IMR-90 (cell line): Measurements from ENCODE around the gene NPLOC4. TPM values are rescaled to one million over a fixed set of nuclear protein-coding genes. Genes with fewer than 3 reads are reported as not detected.

ENCODE experiments used
- ATAC-seq: fragments of 200-7000 bp; cut with Tn5 transposase; 2 replicates; pipeline ENCODE4 v1.9.1; 2020; ENCODE audit warnings: low read depth, mild to moderate bottlenecking, moderate library complexity
- BruUV-seq: library from RNA; stranded (reverse); fragments of 400-500 nt; replicated peaks from 2 replicates; lab custom pipeline; 2021; lab: Mats Ljungman, UMichigan
- CTCF ChIA-PET: fragments of 300-600 bp; formaldehyde crosslinking; extraction: SDS; loops from one replicate; lab custom pipeline; 2021; ENCODE audit warnings: antibody characterized with exemption; lab: Yijun Ruan, JAX
- POLR2A ChIA-PET: fragments of 300-600 bp; sonication (Branson Sonifier 250); formaldehyde crosslinking; loops from one replicate; lab custom pipeline; 2022; ENCODE audit warnings: antibody characterized with exemption; ENCODE audit not compliant: unreplicated experiment; lab: Charles Lee
- DNase-seq: peaks from one replicate; pipeline ENCODE4 v3.0.0; 2013
- H2AFZ ChIP-seq: replicated peaks from 2 replicates; pipeline ENCODE3; 2013; ENCODE audit warnings: low read length, mild to moderate bottlenecking; ENCODE audit not compliant: poor library complexity
- H2AK5ac ChIP-seq: 2 replicates; pipeline ENCODE4 v1.6.1; 2013; ENCODE audit warnings: low read depth, low read length, inconsistent platforms
- H2AK9ac ChIP-seq: replicated peaks from 2 replicates; pipeline ENCODE3; 2013; ENCODE audit warnings: mild to moderate bottlenecking, low read depth, low read length, moderate library complexity; ENCODE audit not compliant: poor library complexity
- H2BK120ac ChIP-seq: 2 replicates; pipeline ENCODE4 v1.6.1; 2013; ENCODE audit warnings: low read depth, low read length, inconsistent platforms
- H2BK15ac ChIP-seq: 3 replicates; pipeline ENCODE4 v1.6.1; 2013; ENCODE audit warnings: low read depth, low read length, inconsistent platforms
- H2BK20ac ChIP-seq: 2 replicates; pipeline ENCODE4 v1.6.1; 2013; ENCODE audit warnings: low read depth, mild to moderate bottlenecking, inconsistent platforms, low read length, moderate library complexity
- H2BK5ac ChIP-seq: 2 replicates; pipeline ENCODE4 v1.6.1; 2013; ENCODE audit warnings: mild to moderate bottlenecking, low read depth, low read length, inconsistent platforms; ENCODE audit not compliant: poor library complexity, severe bottlenecking
- H3K14ac ChIP-seq: replicated peaks from 2 replicates; pipeline ENCODE4 v1.6.1; 2013; ENCODE audit warnings: low read depth, low read length, inconsistent platforms
- H3K18ac ChIP-seq: 2 replicates; pipeline ENCODE4 v1.6.1; 2013; ENCODE audit warnings: low read depth, low read length, control low read depth
- H3K23ac ChIP-seq: 2 replicates; pipeline ENCODE4 v1.6.1; 2013; ENCODE audit warnings: low read depth, low read length, inconsistent platforms
- H3K27ac ChIP-seq: 2 replicates; pipeline ENCODE4 v1.5.1; 2013; ENCODE audit warnings: mild to moderate bottlenecking, control low read depth, low read length; ENCODE audit not compliant: insufficient read depth
- H3K27me3 ChIP-seq: 2 replicates; pipeline ENCODE4 v1.6.1; 2013; ENCODE audit warnings: low read length; ENCODE audit not compliant: control insufficient read depth, insufficient read depth
- H3K36me3 ChIP-seq: 2 replicates; pipeline ENCODE4 v1.6.1; 2013; ENCODE audit warnings: low read length, mixed read lengths; ENCODE audit not compliant: control insufficient read depth, insufficient read depth
- H3K4ac ChIP-seq: 2 replicates; pipeline ENCODE4 v1.6.1; 2013; ENCODE audit warnings: low read depth, low read length, inconsistent platforms
- H3K4me1 ChIP-seq: 2 replicates; pipeline ENCODE4 v1.6.1; 2013; ENCODE audit warnings: low read length, mixed read lengths; ENCODE audit not compliant: control insufficient read depth, insufficient read depth
- H3K4me2 ChIP-seq: 2 replicates; pipeline ENCODE4 v1.6.1; 2013; ENCODE audit warnings: low read depth, mild to moderate bottlenecking, control low read depth, low read length, moderate library complexity
- H3K4me3 ChIP-seq: 2 replicates; pipeline ENCODE4 v1.5.1; 2013; ENCODE audit warnings: low read depth, mild to moderate bottlenecking, control low read depth, low read length, moderate library complexity; ENCODE audit not compliant: insufficient read depth
- H3K56ac ChIP-seq: 2 replicates; pipeline ENCODE4 v1.6.1; 2013; ENCODE audit warnings: low read length, inconsistent platforms; ENCODE audit not compliant: insufficient read depth; ENCODE audit errors: extremely low read depth
- H3K79me1 ChIP-seq, 2 experiments: 2 replicates each; pipeline ENCODE4 v1.6.1; 2013; ENCODE audit warnings: low read length in 2 of 2, inconsistent platforms in 1 of 2, low read depth in 1 of 2
- H3K9ac ChIP-seq: 2 replicates; pipeline ENCODE4 v1.6.1; 2013; ENCODE audit warnings: low read depth, low read length, control low read depth
- H3K9me1 ChIP-seq: 2 replicates; pipeline ENCODE4 v1.6.1; 2013; ENCODE audit warnings: low read length, inconsistent platforms; ENCODE audit not compliant: insufficient read depth
- H3K9me3 ChIP-seq: 2 replicates; pipeline ENCODE4 v1.6.1; 2013; ENCODE audit warnings: low read length; ENCODE audit not compliant: control insufficient read depth, insufficient read depth
- H4K20me1 ChIP-seq: 2 replicates; pipeline ENCODE4 v1.6.1; 2013; ENCODE audit warnings: low read length, inconsistent platforms; ENCODE audit not compliant: insufficient read depth
- H4K5ac ChIP-seq: 2 replicates; pipeline ENCODE4 v1.6.1; 2013; ENCODE audit warnings: mild to moderate bottlenecking, low read depth, low read length, control low read depth
- H4K8ac ChIP-seq, 2 experiments: 2 replicates each; pipeline ENCODE4 v1.6.1; 2013; ENCODE audit warnings: low read depth in 2 of 2, low read length in 2 of 2, control low read depth in 1 of 2, inconsistent platforms in 1 of 2
- H4K91ac ChIP-seq: 2 replicates; pipeline ENCODE4 v1.6.1; 2013; ENCODE audit warnings: low read depth, low read length, inconsistent platforms; ENCODE audit not compliant: insufficient read depth
- FOS ChIP-seq: fragments of 150-350 bp; IDR thresholded peaks from 2 replicates; pipeline ENCODE4 v1.6.1; 2016; ENCODE audit warnings: low read depth, low read length
- MAFK ChIP-seq: IDR thresholded peaks from 2 replicates; pipeline ENCODE4 v1.6.1; 2012; ENCODE audit warnings: low read depth, low read length, improper control_type of control experiment
- MAZ ChIP-seq: IDR thresholded peaks from 2 replicates; pipeline ENCODE4 v1.6.1; 2012; ENCODE audit warnings: low read depth, mild to moderate bottlenecking, low read length, improper control_type of control experiment, moderate library complexity, borderline replicate concordance
- MXI1 ChIP-seq: IDR thresholded peaks from 2 replicates; pipeline ENCODE4 v1.6.1; 2012; ENCODE audit warnings: low read depth, mild to moderate bottlenecking, low read length, moderate library complexity, borderline replicate concordance
- RFX5 ChIP-seq: IDR thresholded peaks from 2 replicates; pipeline ENCODE4 v1.8.0; 2012; ENCODE audit warnings: low read depth, mild to moderate bottlenecking, low read length, moderate library complexity
- WGBS, 2 experiments: methylation state at CpG; one replicate each; pipeline versions ENCODE4 v1.1.5 to v1.1.7; 2013; ENCODE audit warnings: missing lambda C conversion rate in 2 of 2; ENCODE audit not compliant: insufficient read length in 1 of 2; ENCODE audit errors: extremely low coverage in 2 of 2; 5-methylcytosine and 5-hydroxymethylcytosine counted together
- dilution Hi-C: fragments of 300-500 bp; cut with HindIII; formaldehyde crosslinking; loops from one replicate; pipeline ENCODE4 v1.14.3; 2018; ENCODE audit warnings: low sequenced_read_pairs; ENCODE audit not compliant: unreplicated experiment
- in situ Hi-C: fragments of 300-500 bp; cut with MboI; formaldehyde crosslinking; loops from 3 replicates; pipeline ENCODE4 v1.14.3; 2019; ENCODE audit warnings: low sequenced_read_pairs, inconsistent platforms, mixed read lengths
- intact Hi-C: fragments of 100-400 bp; cut with micrococcal nuclease; formaldehyde crosslinking; loops from 2 replicates; pipeline ENCODE4 v1.10.0; 2022
- polyA plus RNA-seq, 3 experiments: library from polyadenylated mRNA; depleted of rRNA; stranded (reverse); fragments of >200 nt; gene quantifications; 2 replicates each; pipeline ENCODE4 v1.2.3, GENCODE V29; 2012; ENCODE audit warnings: low replicate concordance in 1 of 3
- total RNA-seq: library from RNA; depleted of rRNA; stranded (reverse); fragments of >200 nt; gene quantifications from 2 replicates; pipeline ENCODE4 v1.2.3, GENCODE V29; 2012
- TF ChIP-seq, protein P1 (sequence below): fragments of 150-350 bp; IDR thresholded peaks from 2 replicates; pipeline ENCODE4 v1.6.1; 2017; ENCODE audit warnings: mild to moderate bottlenecking, antibody characterized with exemption, low read length, low read depth

Gene NPLOC4
- total and polyA plus RNA-seq, 2 of the 4 experiments (the other 2 are of a cell fraction): 70.4 to 78.3 TPM

DNA sequence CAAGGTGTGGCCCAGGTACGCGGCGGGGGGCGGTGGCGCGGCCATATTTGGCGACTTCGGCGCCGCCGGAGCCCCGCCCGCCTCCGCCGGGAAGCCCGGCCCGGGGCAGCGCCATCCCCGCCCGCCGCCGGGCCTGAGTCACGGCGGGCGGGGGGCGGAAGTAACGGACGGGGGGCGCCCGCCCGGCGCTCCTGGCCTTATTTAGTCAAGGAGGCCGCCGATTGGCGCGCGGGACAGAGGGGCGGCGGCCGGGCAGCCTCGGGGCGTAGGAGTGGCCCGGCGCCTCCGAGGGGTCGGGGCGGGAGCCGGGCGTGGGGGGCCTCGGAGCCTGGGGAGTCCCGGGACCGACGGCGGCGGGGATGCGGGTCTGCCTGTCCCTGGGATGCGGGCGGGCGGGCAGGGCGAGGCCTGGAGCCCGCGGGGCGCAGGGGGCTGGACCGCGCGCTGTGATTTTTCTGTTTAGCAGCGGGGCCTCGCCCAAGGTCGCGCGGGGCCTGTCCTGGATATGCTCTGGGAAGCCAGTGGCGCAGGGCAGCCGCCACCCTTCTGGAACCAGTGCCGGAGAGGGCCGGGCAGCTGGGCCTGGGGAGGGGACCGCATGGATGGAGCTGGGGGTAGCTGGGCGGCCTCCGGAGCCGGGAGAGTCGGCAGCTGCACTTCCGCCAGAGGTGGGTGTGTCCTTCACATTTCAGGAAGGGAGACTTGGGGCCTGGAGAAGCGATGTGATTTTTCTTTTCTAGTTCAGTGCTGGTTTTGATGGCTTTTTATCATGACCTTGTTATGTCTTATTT, 122.0 kb downstream of the NPLOC4 start:
- Histone ChIP-seq H2BK120ac (peak overlapping the region; percentile 85; the same call in 1 of the 2 replicates), H3K4me3 (peak overlapping the region; percentile 87), H3K27me3 (no peaks in the 10 kb centered on the region), H3K36me3 (peaks cover 23% of the 10 kb centered on the region), H4K8ac (peak overlapping the region; percentile 91 to 99), H2AK9ac (peak overlapping the region; percentile 99), H3K4me1 (peaks cover 34% of the 10 kb centered on the region), H3K56ac (peak overlapping the region; percentile 98), H3K18ac (peak overlapping the region; percentile 91), H3K9ac (peak overlapping the region; percentile 99), H3K9me3 (no peaks in the 10 kb centered on the region), H3K23ac (peak overlapping the region; percentile 97), H2BK15ac (peak overlapping the region; percentile 72; the same call in 1 of the 3 replicates), H4K20me1 (peaks cover 58% of the 10 kb centered on the region), H3K14ac (peak overlapping the region; percentile 93), H3K4me2 (peak overlapping the region; percentile 95), H2AK5ac (peak overlapping the region; percentile 99), H2AFZ (peak overlapping the region; percentile 72), H3K4ac (peak overlapping the region; percentile 86), H4K5ac (peak overlapping the region; percentile 91), H3K9me1 (no peaks in the 10 kb centered on the region), H2BK20ac (no peak overlapping the region), H3K27ac (peak overlapping the region; percentile 99), H3K79me1 (peaks cover 6 to 60% of the 10 kb centered on the region in 2 experiments; a peak in 3 of 4 replicates), H4K91ac (peak overlapping the region; percentile 91), H2BK5ac (peak overlapping the region; percentile 97)
- DNase-seq: peak; percentile 82
- TF ChIP-seq RFX5 (no peak), MXI1 (peak; percentile 85; the same call in 1 of the 2 replicates), MAZ (peak; percentile 77), MAFK (no peak), FOS (peak; percentile 47)
- TF ChIP-seq, protein P1, sequence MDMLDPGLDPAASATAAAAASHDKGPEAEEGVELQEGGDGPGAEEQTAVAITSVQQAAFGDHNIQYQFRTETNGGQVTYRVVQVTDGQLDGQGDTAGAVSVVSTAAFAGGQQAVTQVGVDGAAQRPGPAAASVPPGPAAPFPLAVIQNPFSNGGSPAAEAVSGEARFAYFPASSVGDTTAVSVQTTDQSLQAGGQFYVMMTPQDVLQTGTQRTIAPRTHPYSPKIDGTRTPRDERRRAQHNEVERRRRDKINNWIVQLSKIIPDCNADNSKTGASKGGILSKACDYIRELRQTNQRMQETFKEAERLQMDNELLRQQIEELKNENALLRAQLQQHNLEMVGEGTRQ: no peak
- intact Hi-C loops (no loop called here), dilution Hi-C loops (no loop called here), in situ Hi-C loops (no loop called here)
- ChIA-PET CTCF (no interaction called here), POLR2A (interaction anchor here (0.7 to 1.2 kb wide), 2 partner anchors 37 to 69 kb away, joined by 3 read pairs; partner anchors contain the start of gene FAAP100)
- ATAC-seq: peak; percentile 46
- no TSS peak for BruUV-seq
- WGBS, 2 experiments: 0% methylated on average over 44 of the region's 82 CpGs; no CpG with 5 or more reads in 1 of the 2 experiments
